K562 (cell line): Measurements from ENCODE around the gene C12orf75. TPM values are rescaled to one million over a fixed set of nuclear protein-coding genes. Genes with fewer than 3 reads are reported as not detected.

Experiments used
- ATAC-seq: fragments of 200-7000 bp; cut with Tn5 transposase; 3 replicates; pipeline ENCODE4 v1.9.1; 2020; ENCODE audit warnings: moderate library complexity
- BruUV-seq: library from RNA; stranded (reverse); fragments of 400-500 nt; replicated peaks from 2 replicates; lab custom pipeline; 2021; lab: Mats Ljungman, UMichigan
- CTCF ChIA-PET: fragments of 300-600 bp; formaldehyde crosslinking; extraction: SDS; loops from one replicate; lab custom pipeline; 2021; ENCODE audit warnings: low intra/inter-chr PET ratio; lab: Yijun Ruan, JAX
- POLR2A ChIA-PET: fragments of 300-600, 350-650 bp; sonication (Branson Sonifier 250); formaldehyde crosslinking; extraction: SDS; loops from one replicate; lab custom pipeline; 2021; ENCODE audit warnings: antibody characterized with exemption, inconsistent platforms; lab: Yijun Ruan, JAX
- DNase-seq, 4 experiments: peaks; one replicate each; pipeline versions ENCODE4 v3.0.0 to v3.0.0-alpha.2; 2011 to 2018; ENCODE audit warnings: low spot score in 3 of 4, mixed read lengths in 3 of 4; ENCODE audit errors: extremely low read depth in 1 of 4
- FAIRE-seq: peaks from 2 replicates; lab custom pipeline; 2011; peaks lifted over from hg19 to GRCh38; lab: Jason Lieb, UNC
- H2AFZ ChIP-seq: 2 replicates; pipeline ENCODE4 v1.6.0; 2011; ENCODE audit warnings: low read depth, low read length, control low read depth, inconsistent platforms
- H3K27ac ChIP-seq: fragments of 200-600 bp; 3 replicates; pipeline ENCODE4 v1.8.0; 2011; ENCODE audit warnings: low read depth, mild to moderate bottlenecking, control low read depth, inconsistent platforms, low read length, moderate library complexity, mixed read lengths; ENCODE audit errors: extremely low read depth
- H3K27me3 ChIP-seq, 2 experiments: fragments of 300-600 bp in 1 of 2; 2 replicates in 1 of 2; 3 replicates in 1 of 2; pipeline versions ENCODE4 v1.6.0 to v1.8.0; 2011; ENCODE audit warnings: inconsistent platforms in 2 of 2, low read length in 2 of 2, mild to moderate bottlenecking in 1 of 2, mixed read lengths in 1 of 2, moderate library complexity in 1 of 2; ENCODE audit not compliant: control insufficient read depth in 2 of 2, insufficient read depth in 2 of 2
- H3K36me3 ChIP-seq: fragments of 300-600 bp; 3 replicates; pipeline ENCODE4 v1.8.0; 2011; ENCODE audit warnings: mild to moderate bottlenecking, low read length, inconsistent platforms; ENCODE audit not compliant: control insufficient read depth, insufficient read depth
- H3K4me1 ChIP-seq, 2 experiments: fragments of 200-600 bp in 1 of 2; replicated peaks in 1 of 2; 2 replicates in 1 of 2; 3 replicates in 1 of 2; pipeline versions ENCODE4 v1.5.1 to v1.8.0; 2011; ENCODE audit warnings: inconsistent platforms in 2 of 2, low read length in 2 of 2, mild to moderate bottlenecking in 1 of 2, mixed read lengths in 1 of 2, moderate library complexity in 1 of 2; ENCODE audit not compliant: control insufficient read depth in 2 of 2, insufficient read depth in 2 of 2
- H3K4me2 ChIP-seq: 2 replicates; pipeline ENCODE4 v1.6.1; 2011; ENCODE audit warnings: low read length, control low read depth, inconsistent platforms, mixed read lengths; ENCODE audit not compliant: insufficient read depth
- H3K4me3 ChIP-seq: fragments of 200-600 bp; sonication (generic), shearing (Covaris generic); 2 replicates; pipeline ENCODE4 v1.5.1; 2016; ENCODE audit warnings: control low read depth, inconsistent platforms
- H3K79me2 ChIP-seq: fragments of 200-600 bp; 3 replicates; pipeline ENCODE4 v1.8.0; 2011; ENCODE audit warnings: low read length, inconsistent platforms; ENCODE audit not compliant: control insufficient read depth, insufficient read depth
- H3K9ac ChIP-seq, 2 experiments: 2 replicates each; pipeline versions ENCODE4 v1.6.0 to v1.6.1; 2011; ENCODE audit warnings: low read depth in 2 of 2, low read length in 2 of 2, control low read depth in 1 of 2, inconsistent platforms in 1 of 2, mild to moderate bottlenecking in 1 of 2, mixed read lengths in 1 of 2; ENCODE audit not compliant: insufficient read depth in 1 of 2
- H3K9me1 ChIP-seq: one replicate; pipeline ENCODE4 v1.6.0; 2011; ENCODE audit warnings: inconsistent platforms, mild to moderate bottlenecking, low read length, moderate library complexity; ENCODE audit not compliant: control insufficient read depth, insufficient read depth
- H3K9me3 ChIP-seq: replicated peaks from 2 replicates; pipeline ENCODE4 v1.5.1; 2011; ENCODE audit warnings: low read depth, low read length, inconsistent platforms; ENCODE audit not compliant: control insufficient read depth, insufficient read depth
- H4K20me1 ChIP-seq: replicated peaks from 2 replicates; pipeline ENCODE4 v1.6.1; 2011; ENCODE audit warnings: low read length, inconsistent platforms, mixed read lengths; ENCODE audit not compliant: control insufficient read depth, insufficient read depth
- E2F5 ChIP-seq: sonication (generic); formaldehyde crosslinking; IDR thresholded peaks from 2 replicates; pipeline ENCODE4 v1.8.0; 2022; ENCODE audit warnings: mild to moderate bottlenecking, missing genetic modification reagents
- E2F8 ChIP-seq: fragments of 450-650 bp; IDR thresholded peaks from 2 replicates; pipeline ENCODE4 v1.7.1; 2018; ENCODE audit warnings: mild to moderate bottlenecking, low read depth; ENCODE audit not compliant: partially characterized antibody
- KLF6 ChIP-seq: fragments of 250-450 bp; sonication (Bioruptor Pico); IDR thresholded peaks from 2 replicates; pipeline ENCODE4 v1.4.0; 2020; ENCODE audit warnings: mild to moderate bottlenecking, moderate library complexity, borderline replicate concordance
- SMARCC2 ChIP-seq: fragments of 450-650 bp; IDR thresholded peaks from 2 replicates; pipeline ENCODE4 v1.6.1; 2017; ENCODE audit warnings: antibody characterized with exemption, moderate library complexity, mild to moderate bottlenecking, low read depth
- ZFX ChIP-seq: sonication (generic); formaldehyde crosslinking; IDR thresholded peaks from 2 replicates; pipeline ENCODE4 v1.8.0; 2022; ENCODE audit warnings: mild to moderate bottlenecking, missing genetic modification reagents, moderate library complexity
- WGBS: fragments of 100-300 bp; shearing (Covaris generic); methylation state at CpG from one replicate; pipeline ENCODE4 v1.1.6; 2016; ENCODE audit warnings: low coverage, mixed read lengths; ENCODE audit not compliant: insufficient coverage; ENCODE audit errors: missing lambda C conversion rate; 5-methylcytosine and 5-hydroxymethylcytosine counted together
- in situ Hi-C: fragments of 300-500 bp; cut with MboI; formaldehyde crosslinking; loops from 4 replicates; pipeline ENCODE4 v1.15.0; 2018; ENCODE audit warnings: inconsistent platforms, mixed read lengths
- intact Hi-C: fragments of 100-400 bp; cut with micrococcal nuclease; formaldehyde crosslinking; loops from 2 replicates; pipeline ENCODE4 v1.14.2; 2022
- polyA plus RNA-seq, 8 experiments: library from polyadenylated mRNA; depleted of rRNA in 4 of 8; stranded (reverse) in 5 of 8; unstranded in 3 of 8; fragments of >200 nt; fragmentation: Nextera tagmentation in 2 of 8; fragmentation: Illumina TruSeq in 1 of 8; extraction: Ambion mirVana in 2 of 8; extraction: Trizol in 1 of 8; gene quantifications; 2 replicates each; pipeline versions ENCODE4 v1.2.1 to v1.2.3, GENCODE V29; 2011 to 2014; ENCODE audit warnings: inconsistent platforms in 1 of 8, missing spikeins in 1 of 8
- total RNA-seq, 7 experiments: library from RNA; depleted of rRNA in 6 of 7; stranded (reverse); fragments of >200 nt in 6 of 7; fragmentation: Illumina TruSeq in 2 of 7; extraction: Trizol in 2 of 7; gene quantifications; 2 replicates each; pipeline versions ENCODE4 v1.2.1 to v1.2.3, GENCODE V29; 2011 to 2021; ENCODE audit warnings: low replicate concordance in 1 of 7

C12orf75 gene
- total and polyA plus RNA-seq, 9 of the 15 experiments (the other 6 are each of a cell fraction or from before 2014, with no cell fraction given): 0.06 to 0.82 (median 0.26) TPM; not detected in 3

DNA sequence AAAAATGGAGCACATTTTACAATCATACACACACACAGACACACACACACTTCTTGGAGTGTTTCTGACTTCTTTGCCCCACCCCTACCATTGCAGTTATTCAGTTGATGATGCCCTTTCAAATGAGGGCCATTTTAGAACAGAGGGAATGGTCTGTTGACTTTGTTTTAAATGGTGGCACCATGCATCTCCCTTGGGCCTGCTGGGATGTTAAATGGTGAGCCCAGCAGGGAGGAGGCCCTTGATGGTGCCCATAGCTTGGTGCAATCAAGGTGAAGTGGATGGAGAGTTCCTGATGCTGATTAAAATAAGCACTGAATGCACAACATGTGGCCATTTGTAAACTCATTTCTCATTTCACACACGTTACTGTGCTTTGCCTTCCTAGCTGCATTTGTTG lies 13.3 kb downstream of the C12orf75 start:
- in situ Hi-C loops: no loop called here
- Histone ChIP-seq H3K9me1 (no peaks in the 10 kb centered on the region), H3K27ac (no peak overlapping the region; the same call in 2 of the 3 replicates), H3K79me2 (no peaks in the 10 kb centered on the region), H3K27me3 (no peaks in the 10 kb centered on the region), H3K36me3 (no peaks in the 10 kb centered on the region), H3K4me2 (no peak overlapping the region), H4K20me1 (no peaks in the 10 kb centered on the region), H3K9me3 (no peaks in the 10 kb centered on the region), H3K4me3 (no peak overlapping the region)
- no peak for ATAC-seq
- DNase-seq: no peak
- no peak for FAIRE-seq
- intact Hi-C loops: no loop called here
- POLR2A ChIA-PET: no interaction called here
- WGBS: 0% methylated on average over 1 of the region's 1 CpG
- TF ChIP-seq E2F5 (no peak), SMARCC2 (no peak), KLF6 (CRISPR knock-in tag) (no peak), E2F8 (no peak), ZFX (CRISPR knock-in tag) (no peak)
- TF ChIP-seq, all 486 proteins: peak for 0
- Histone ChIP-seq H3K9ac (no peak overlapping the region), H3K4me1 (no peaks in the 10 kb centered on the region), H2AFZ (no peak overlapping the region)
- CTCF ChIA-PET: no interaction called here
- BruUV-seq: no TSS peak
